HepG2 (cell line): ENCODE measurements around the gene LIFR. TPM values are rescaled to one million over a fixed set of nuclear protein-coding genes. Genes with fewer than 3 reads are reported as not detected.

ENCODE experiments used
- ATF1 ChIP-seq: IDR thresholded peaks from 2 replicates; pipeline ENCODE4 v1.6.1; 2016; ENCODE audit warnings: mild to moderate bottlenecking, control low read depth
- BATF2 ChIP-seq: sonication (generic); formaldehyde crosslinking; IDR thresholded peaks from 2 replicates; pipeline ENCODE4 v1.8.0; 2022; ENCODE audit warnings: mild to moderate bottlenecking, missing genetic modification reagents, moderate library complexity
- CHD4 ChIP-seq: fragments of 200-600 bp; sonication (generic); IDR thresholded peaks from 2 replicates; pipeline ENCODE4 v1.7.0; 2017; ENCODE audit warnings: mild to moderate bottlenecking, low read length, borderline replicate concordance
- EED ChIP-seq: sonication (generic); formaldehyde crosslinking; IDR thresholded peaks from 2 replicates; pipeline ENCODE4 v1.5.0; 2020; ENCODE audit warnings: mild to moderate bottlenecking, missing genetic modification reagents
- HOMEZ ChIP-seq: IDR thresholded peaks from 2 replicates; pipeline ENCODE4 v1.6.1; 2016; ENCODE audit warnings: low read depth
- NAIF1 ChIP-seq: sonication (generic); formaldehyde crosslinking; IDR thresholded peaks from 2 replicates; pipeline ENCODE4 v1.5.0; 2020; ENCODE audit warnings: mild to moderate bottlenecking, missing genetic modification reagents, borderline replicate concordance
- NCOA2 ChIP-seq: sonication (generic); formaldehyde crosslinking; IDR thresholded peaks from 2 replicates; pipeline ENCODE4 v1.8.0; 2022; ENCODE audit warnings: inconsistent platforms
- ONECUT2 ChIP-seq: sonication (generic); formaldehyde crosslinking; IDR thresholded peaks from 2 replicates; pipeline ENCODE4 v1.4.0; 2020; ENCODE audit warnings: missing genetic modification reagents
- PAXIP1 ChIP-seq: sonication (generic); formaldehyde crosslinking; conservative IDR thresholded peaks from 2 replicates; pipeline ENCODE4 v1.4.0; 2020; ENCODE audit warnings: mild to moderate bottlenecking, missing genetic modification reagents, moderate library complexity
- SAFB2 ChIP-seq: sonication (generic); formaldehyde crosslinking; IDR thresholded peaks from 2 replicates; pipeline ENCODE4 v1.5.1; 2020; ENCODE audit warnings: missing genetic modification reagents, low read depth, mild to moderate bottlenecking, borderline replicate concordance
- SRSF1 ChIP-seq: fragments of 200-400 bp; formaldehyde crosslinking; optimal IDR thresholded peaks from 2 replicates; pipeline ENCODE3; 2017; ENCODE audit warnings: mild to moderate bottlenecking, low read depth, low read length, moderate library complexity
- TAF1 ChIP-seq: sonication (generic); formaldehyde crosslinking; IDR thresholded peaks from 2 replicates; pipeline ENCODE4 v1.4.0; 2020; ENCODE audit warnings: missing genetic modification reagents
- ZBTB10 ChIP-seq: sonication (generic); formaldehyde crosslinking; IDR thresholded peaks from 2 replicates; pipeline ENCODE4 v1.4.0; 2020; ENCODE audit warnings: missing genetic modification reagents, borderline replicate concordance
- ZKSCAN1 ChIP-seq: fragments of 150-350 bp; IDR thresholded peaks from 2 replicates; pipeline ENCODE4 v1.6.1; 2014; ENCODE audit warnings: low read length
- ZNF335 ChIP-seq: sonication (generic); formaldehyde crosslinking; IDR thresholded peaks from 2 replicates; pipeline ENCODE4 v1.4.0; 2020; ENCODE audit warnings: missing genetic modification reagents
- ZNF337 ChIP-seq: sonication (generic); formaldehyde crosslinking; IDR thresholded peaks from 2 replicates; pipeline ENCODE4 v1.5.1; 2020; ENCODE audit warnings: missing genetic modification reagents, low read depth, mild to moderate bottlenecking, borderline replicate concordance
- ZNF33B ChIP-seq: sonication (generic); formaldehyde crosslinking; IDR thresholded peaks from 2 replicates; pipeline ENCODE4 v1.5.1; 2020; ENCODE audit warnings: mild to moderate bottlenecking, missing genetic modification reagents
- ZNF350 ChIP-seq: sonication (generic); formaldehyde crosslinking; IDR thresholded peaks from 2 replicates; pipeline ENCODE4 v1.4.0; 2020; ENCODE audit warnings: mild to moderate bottlenecking, low read depth, missing genetic modification reagents, borderline replicate concordance
- ZNF451 ChIP-seq: sonication (generic); formaldehyde crosslinking; IDR thresholded peaks from 2 replicates; pipeline ENCODE4 v1.5.0; 2020; ENCODE audit warnings: mild to moderate bottlenecking, missing genetic modification reagents
- ZNF496 ChIP-seq: sonication (generic); formaldehyde crosslinking; IDR thresholded peaks from 2 replicates; pipeline ENCODE4 v1.8.1; 2023; ENCODE audit warnings: mild to moderate bottlenecking, moderate library complexity, missing genetic modification reagents; ENCODE audit not compliant: insufficient replicate concordance
- ZNF850 ChIP-seq: sonication (generic); formaldehyde crosslinking; conservative IDR thresholded peaks from 2 replicates; pipeline ENCODE4 v1.9.0; 2021; ENCODE audit warnings: mild to moderate bottlenecking, missing genetic modification reagents
- ZNF879 ChIP-seq: sonication (generic); formaldehyde crosslinking; IDR thresholded peaks from 2 replicates; pipeline ENCODE4 v1.8.1; 2023; ENCODE audit warnings: missing genetic modification reagents
- ZSCAN22 ChIP-seq: sonication (generic); formaldehyde crosslinking; IDR thresholded peaks from 2 replicates; pipeline ENCODE4 v1.4.0; 2020; ENCODE audit warnings: mild to moderate bottlenecking, missing genetic modification reagents
- polyA plus RNA-seq, 8 experiments: library from polyadenylated mRNA; depleted of rRNA in 3 of 8; stranded (reverse) in 7 of 8; unstranded in 1 of 8; fragments of >200 nt; fragmentation: Illumina TruSeq in 4 of 8; extraction: Trizol in 4 of 8; gene quantifications; 2 replicates each; pipeline versions ENCODE4 v1.2.1 to v1.2.3, GENCODE V29; 2011 to 2016; ENCODE audit warnings: low read depth in 4 of 8, missing spikeins in 1 of 8, mixed read lengths in 1 of 8; ENCODE audit not compliant: insufficient read depth in 1 of 8
- total RNA-seq, 5 experiments: library from RNA; depleted of rRNA; stranded (reverse); fragments of >200 nt; fragmentation: Illumina TruSeq; extraction: Trizol; gene quantifications; 2 replicates each; pipeline ENCODE4 v1.2.3, GENCODE V29; 2016; ENCODE audit warnings: low read depth in 1 of 5

The LIFR gene
- total and polyA plus RNA-seq, 2 of the 13 experiments (the other 11 are each of a cell fraction or from before 2014, with no cell fraction given), result 6.3 to 25.2 TPM

- no peak for TF ChIP-seq ZBTB10 (CRISPR knock-in tag)
- peak; percentile 26; the same call in 1 of the 2 replicates for TF ChIP-seq HOMEZ (CRISPR knock-in tag)
- 0 out of 2 replicates have a peak, but pooled peaks have one; percentile 6 for TF ChIP-seq ATF1 (CRISPR knock-in tag)
- TF ChIP-seq ZNF496, result no peak
- TF ChIP-seq CHD4, result 0 out of 2 replicates have a peak, but pooled peaks have one; percentile 30
- TF ChIP-seq EED (CRISPR knock-in tag), result no peak
- no peak for TF ChIP-seq ZNF451
- no peak for TF ChIP-seq TAF1
- no peak for TF ChIP-seq NAIF1 (CRISPR knock-in tag)
- TF ChIP-seq ZNF850 (CRISPR knock-in tag), result no peak
- TF ChIP-seq ZNF33B (CRISPR knock-in tag), result no peak
- peak; percentile 54; the same call in 1 of the 2 replicates for TF ChIP-seq PAXIP1 (CRISPR knock-in tag)
- TF ChIP-seq ZKSCAN1, result no peak
- TF ChIP-seq NCOA2, result peak; percentile 38; the same call in 1 of the 2 replicates
- TF ChIP-seq ZNF337 (CRISPR knock-in tag), result no peak
- TF ChIP-seq BATF2 (CRISPR knock-in tag), result no peak
- TF ChIP-seq ZNF350 (CRISPR knock-in tag), result no peak
- peak; percentile 61; the same call in 1 of the 2 replicates for TF ChIP-seq ONECUT2 (CRISPR knock-in tag)
- TF ChIP-seq ZSCAN22 (CRISPR knock-in tag), result no peak
- TF ChIP-seq SAFB2 (CRISPR knock-in tag), result no peak
- TF ChIP-seq SRSF1, result no peak
- no peak for TF ChIP-seq ZNF335
- TF ChIP-seq ZNF879 (CRISPR knock-in tag), result no peak
Observed at GRCh38 chr5:38535845-38536244, 20.6 kb downstream of the LIFR start (continued).
